K562 (cell line): Measurements from ENCODE around the gene USP32. TPM values are rescaled to one million over a fixed set of nuclear protein-coding genes. Genes with fewer than 3 reads are reported as not detected.
A peak's percentile ranks its signal among the peaks of the same experiment; 100 is the strongest.

Source experiments
- CTBP1 ChIP-seq: fragments of 450-650 bp; IDR thresholded peaks from 2 replicates; pipeline ENCODE4 v1.6.1; 2016; ENCODE audit warnings: borderline replicate concordance
- FOXP4 ChIP-seq: sonication (generic); formaldehyde crosslinking; IDR thresholded peaks from 2 replicates; pipeline ENCODE4 v1.8.0; 2022; ENCODE audit warnings: mild to moderate bottlenecking, missing genetic modification reagents, borderline replicate concordance
- GTF2A2 ChIP-seq: IDR thresholded peaks from 2 replicates; pipeline ENCODE4 v1.6.1; 2016; ENCODE audit warnings: mild to moderate bottlenecking, missing genetic modification characterization, missing compliant biosample characterization
- LEF1 ChIP-seq: fragments of 450-650 bp; IDR thresholded peaks from 2 replicates; pipeline ENCODE4 v1.6.1; 2016; ENCODE audit warnings: mild to moderate bottlenecking
- MYNN ChIP-seq, 2 experiments: sonication (generic); formaldehyde crosslinking in 1 of 2; IDR thresholded peaks; 2 replicates each; pipeline versions ENCODE4 v1.5.0 to v1.6.1; 2016 to 2020; ENCODE audit warnings: antibody characterized with exemption in 1 of 2, missing genetic modification reagents in 1 of 2
- NCOA2 ChIP-seq, 2 experiments: fragments of 450-650 bp; IDR thresholded peaks; 2 replicates each; pipeline ENCODE4 v1.6.1; 2018; ENCODE audit warnings: mild to moderate bottlenecking in 2 of 2, moderate library complexity in 1 of 2; ENCODE audit not compliant: partially characterized antibody in 2 of 2
- NFE2 ChIP-seq: IDR thresholded peaks from 2 replicates; pipeline ENCODE4 v1.6.1; 2014; ENCODE audit warnings: antibody characterized with exemption, low read depth
- PCBP1 ChIP-seq: fragments of 200-400 bp; formaldehyde crosslinking; IDR thresholded peaks from 2 replicates; pipeline ENCODE4 v1.6.1; 2018; ENCODE audit warnings: mild to moderate bottlenecking, low read depth, low read length; ENCODE audit not compliant: poor library complexity, severe bottlenecking
- POLR2AphosphoS2 ChIP-seq: IDR thresholded peaks from 2 replicates; pipeline ENCODE4 v1.6.1; 2012; ENCODE audit warnings: low read length, improper control_type of control experiment
- RFX5 ChIP-seq: IDR thresholded peaks from 2 replicates; pipeline ENCODE4 v1.6.1; 2011; ENCODE audit warnings: low read depth, mild to moderate bottlenecking, improper control_type of control experiment, low read length
- SP2 ChIP-seq: IDR thresholded peaks from 2 replicates; pipeline ENCODE4 v1.6.1; 2011; ENCODE audit warnings: mild to moderate bottlenecking, low read depth, low read length, moderate library complexity; ENCODE audit not compliant: poor library complexity, severe bottlenecking; ENCODE audit errors: extremely low read depth
- TEAD2 ChIP-seq: fragments of 450-650 bp; IDR thresholded peaks from 2 replicates; pipeline ENCODE4 v1.6.1; 2016; ENCODE audit warnings: missing genetic modification characterization, control low read depth, missing compliant biosample characterization
- ZBTB40 ChIP-seq, 2 experiments: fragments of 450-650 bp in 1 of 2; sonication (generic) in 1 of 2; formaldehyde crosslinking in 1 of 2; IDR thresholded peaks; 2 replicates each; pipeline versions ENCODE4 v1.7.1 to v1.9.0; 2016 to 2022; ENCODE audit warnings: inconsistent platforms in 1 of 2, mild to moderate bottlenecking in 1 of 2, missing genetic modification reagents in 1 of 2
- ZNF707 ChIP-seq: fragments of 250-450 bp; sonication (Bioruptor Pico); conservative IDR thresholded peaks from 2 replicates; pipeline ENCODE4 v1.8.0; 2022; ENCODE audit warnings: inconsistent platforms, mild to moderate bottlenecking, moderate library complexity
- ZNF778 ChIP-seq: fragments of 450-650 bp; formaldehyde crosslinking; IDR thresholded peaks from 2 replicates; pipeline ENCODE4 v1.4.0; 2020; ENCODE audit warnings: mild to moderate bottlenecking, moderate library complexity
- ZNF780A ChIP-seq: fragments of 250-450 bp; sonication (Bioruptor Pico); IDR thresholded peaks from 2 replicates; pipeline ENCODE4 v1.5.0; 2021; ENCODE audit warnings: mild to moderate bottlenecking
- polyA plus RNA-seq, 8 experiments: library from polyadenylated mRNA; depleted of rRNA in 4 of 8; stranded (reverse) in 5 of 8; unstranded in 3 of 8; fragments of >200 nt; fragmentation: Nextera tagmentation in 2 of 8; fragmentation: Illumina TruSeq in 1 of 8; extraction: Ambion mirVana in 2 of 8; extraction: Trizol in 1 of 8; gene quantifications; 2 replicates each; pipeline versions ENCODE4 v1.2.1 to v1.2.3, GENCODE V29; 2011 to 2014; ENCODE audit warnings: inconsistent platforms in 1 of 8, missing spikeins in 1 of 8
- total RNA-seq, 7 experiments: library from RNA; depleted of rRNA in 6 of 7; stranded (reverse); fragments of >200 nt in 6 of 7; fragmentation: Illumina TruSeq in 2 of 7; extraction: Trizol in 2 of 7; gene quantifications; 2 replicates each; pipeline versions ENCODE4 v1.2.1 to v1.2.3, GENCODE V29; 2011 to 2021; ENCODE audit warnings: low replicate concordance in 1 of 7

The USP32 gene
- total and polyA plus RNA-seq, 9 of the 15 experiments (the other 6 are each of a cell fraction or from before 2014, with no cell fraction given) = 18.0 to 69.3 (median 47.1) TPM

GRCh38 chr17:60135151-60135950 is 256.6 kb downstream of the USP32 start (continued):
- TF ChIP-seq ZBTB40 (IDR thresholded peaks at IDR 0.05) = peak; percentile 24; the same call in 1 of the 2 replicates
- no peak for TF ChIP-seq ZBTB40 (CRISPR knock-in tag; IDR thresholded peaks at IDR 0.05)
- no peak for TF ChIP-seq ZNF778 (CRISPR knock-in tag)
- no peak for TF ChIP-seq ZNF707 (CRISPR knock-in tag)
- 0 out of 2 replicates have a peak, but pooled peaks have one; percentile 41 for TF ChIP-seq ZNF780A (CRISPR knock-in tag)
- peak; percentile 37 for TF ChIP-seq CTBP1
- TF ChIP-seq GTF2A2 (tag) = no peak
- peak; percentile 24; the same call in 1 of the 2 replicates for TF ChIP-seq NFE2
- TF ChIP-seq FOXP4 (CRISPR knock-in tag) = no peak
- no peak for TF ChIP-seq LEF1
- no peak for TF ChIP-seq RFX5
- no peak for TF ChIP-seq PCBP1
- TF ChIP-seq TEAD2 (tag) = no peak
- no peak for TF ChIP-seq NCOA2 (IDR thresholded peaks at IDR 0.05; ENCODE audit: partially characterized antibody in 2 of 2)
- TF ChIP-seq MYNN (IDR thresholded peaks at IDR 0.05) = no peak; the same call in 1 of the 2 replicates
- no peak for TF ChIP-seq MYNN (CRISPR knock-in tag; IDR thresholded peaks at IDR 0.05)
- no peak for TF ChIP-seq POLR2AphosphoS2
- no peak for TF ChIP-seq SP2
